Measurements from ENCODE around the gene TMEM52B.
A peak's percentile ranks its signal among the peaks of the same experiment; 100 is the strongest.
"Not testable (repeated sequence)": the region's sequence is repeated elsewhere in the genome, so short reads cannot be mapped to it uniquely, and the experiment has no call there.

TMEM52B gene

GRCh38 chr12:10171973-10172728, 6.7 kb upstream of the TMEM52B start, which contains the start of gene OLR1:
TSS of gene OLR1 (minus strand) at chr12:10172132. CDS start at chr12:10172077, 55 bp downstream.
- no peak for DNase-seq

DNA sequence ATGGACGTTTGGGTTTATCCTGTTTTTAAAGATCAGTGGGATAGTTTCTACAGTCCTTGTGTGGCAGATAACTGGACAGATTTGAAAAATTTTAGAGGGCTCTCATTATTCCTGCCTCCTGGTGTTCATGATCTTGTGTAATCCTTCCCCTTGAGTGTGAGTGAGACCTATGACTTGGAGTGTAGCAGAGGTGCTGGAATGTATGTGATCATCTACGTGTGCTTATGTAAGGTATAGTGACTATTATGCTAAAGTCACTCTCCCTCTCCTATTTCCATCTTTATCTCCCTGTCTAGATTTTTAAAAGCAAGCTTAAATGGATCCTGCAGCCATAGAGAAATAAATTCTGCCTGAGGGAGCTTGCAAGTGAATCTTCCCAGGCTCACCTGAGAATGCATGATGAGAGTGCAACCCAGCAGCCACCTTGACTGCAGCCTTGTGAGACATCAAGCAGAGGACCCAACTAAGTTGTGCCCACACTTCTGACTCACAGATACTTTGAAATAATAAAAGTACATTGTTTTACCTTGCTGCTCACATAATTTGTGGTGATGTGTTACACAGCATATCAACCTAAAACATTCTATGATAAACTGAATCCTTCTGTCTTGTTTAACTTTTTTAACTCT, 3.7 kb upstream of the TMEM52B start:
- no peak for DNase-seq

DNA sequence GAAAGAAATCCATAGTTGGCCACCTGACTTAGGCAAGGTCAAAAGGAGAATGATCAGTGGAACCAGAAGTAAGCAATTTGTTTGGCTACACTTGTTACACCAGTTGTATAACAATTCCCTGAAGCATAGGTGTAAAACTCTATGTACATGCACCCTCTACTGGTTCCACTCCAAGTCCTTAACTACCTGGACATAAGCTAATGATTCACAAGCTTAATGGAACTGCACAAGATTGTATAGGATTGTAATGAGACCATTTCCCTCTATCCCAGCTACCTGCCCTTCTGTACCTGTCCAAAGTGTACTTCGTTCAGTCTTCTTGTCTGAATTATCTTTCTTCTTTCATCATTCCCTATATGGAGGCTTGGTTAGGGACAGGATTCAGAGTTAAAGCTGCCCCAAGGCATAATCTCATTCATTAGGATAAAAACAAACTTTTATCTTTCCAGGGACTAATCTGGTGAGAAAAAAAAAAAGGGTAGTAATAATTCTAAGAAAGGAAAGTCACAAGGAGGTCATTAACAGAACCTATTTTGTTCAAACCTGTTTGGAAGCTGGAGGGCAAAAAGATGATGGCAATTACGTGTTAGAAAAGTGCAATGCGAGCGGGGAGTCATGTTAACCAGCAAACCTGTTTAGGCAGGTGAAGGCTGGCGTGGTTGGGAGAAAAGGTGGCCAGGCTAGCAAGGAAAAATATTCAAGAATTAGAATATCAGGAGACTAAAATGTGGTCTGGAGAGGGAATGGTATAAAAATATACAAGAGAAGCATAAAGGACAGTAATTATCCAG, 2.8 kb upstream of the TMEM52B start:
- no peak for DNase-seq

DNA sequence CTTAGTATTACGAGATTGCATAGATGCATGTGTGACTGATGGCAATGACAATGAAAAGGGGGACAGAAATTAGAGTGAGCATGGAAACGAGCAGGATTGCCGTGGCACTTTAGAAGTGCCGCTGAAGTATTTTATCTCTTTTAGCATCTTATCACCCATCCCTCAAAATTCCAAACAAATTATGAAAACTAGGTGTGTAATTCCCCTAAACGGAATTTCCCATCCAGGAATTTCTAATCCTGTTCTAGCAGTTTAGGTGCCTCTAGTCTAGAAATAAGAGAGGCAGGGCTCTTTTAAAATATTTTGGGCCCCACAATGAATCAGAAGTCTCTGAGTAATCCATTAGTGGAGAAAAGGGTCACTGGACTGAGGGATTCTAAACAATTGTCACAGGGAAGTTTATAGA, 947 bp downstream of the TMEM52B start:
- DNase-seq: no peak

DNA sequence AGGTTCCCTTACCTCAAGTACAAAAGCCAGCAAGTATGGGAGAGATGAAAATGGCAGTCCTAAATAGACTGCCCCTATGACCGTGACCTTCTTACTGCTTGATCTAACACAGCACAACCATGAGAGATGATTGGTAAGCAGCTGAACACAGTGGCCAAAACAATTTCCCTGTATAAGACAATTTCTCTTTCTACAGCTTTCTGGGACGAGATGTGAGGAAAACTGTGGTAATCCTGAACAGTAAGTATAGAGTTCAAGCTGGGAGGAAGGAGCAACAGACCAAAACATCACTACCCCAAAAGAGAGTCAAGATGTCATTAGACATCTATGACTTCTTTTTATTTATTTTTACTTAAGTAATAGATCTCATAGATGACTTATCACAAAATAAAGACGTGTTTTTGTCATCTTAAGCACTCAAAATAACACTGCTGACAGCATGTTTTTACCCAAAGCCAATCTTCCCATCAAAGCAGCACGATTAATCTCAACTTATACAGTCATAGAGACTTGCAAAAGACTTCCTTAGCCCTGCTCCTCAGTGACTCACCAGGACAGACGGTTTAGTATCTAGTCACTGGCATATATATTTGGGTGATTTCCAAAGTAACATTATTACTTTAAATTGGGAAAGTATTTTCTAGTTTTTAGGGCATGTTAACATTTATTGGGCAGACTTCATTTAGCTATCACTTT, 3.7 kb downstream of the TMEM52B start:
- peak; percentile 4 for DNase-seq

GRCh38 chr12:10184261-10184843, 5.5 kb downstream of the TMEM52B start:
- DNase-seq: no peak

DNA sequence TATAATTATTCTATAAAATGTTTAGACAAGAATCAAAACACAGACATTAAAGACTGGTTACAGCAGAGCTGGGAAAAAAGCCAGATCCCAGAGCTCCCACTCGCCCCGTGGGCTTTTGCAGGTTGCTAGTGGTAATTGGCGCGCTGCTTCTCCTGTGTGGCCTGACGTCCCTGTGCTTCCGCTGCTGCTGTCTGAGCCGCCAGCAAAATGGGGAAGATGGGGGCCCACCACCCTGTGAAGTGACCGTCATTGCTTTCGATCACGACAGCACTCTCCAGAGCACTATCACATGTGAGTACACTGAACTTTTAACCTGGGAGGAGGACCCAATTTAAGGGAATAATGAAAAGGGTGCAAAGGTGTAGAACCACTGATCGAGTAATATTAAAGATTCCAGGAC, 7.5 kb downstream of the TMEM52B start:
- DNase-seq: no peak

DNA sequence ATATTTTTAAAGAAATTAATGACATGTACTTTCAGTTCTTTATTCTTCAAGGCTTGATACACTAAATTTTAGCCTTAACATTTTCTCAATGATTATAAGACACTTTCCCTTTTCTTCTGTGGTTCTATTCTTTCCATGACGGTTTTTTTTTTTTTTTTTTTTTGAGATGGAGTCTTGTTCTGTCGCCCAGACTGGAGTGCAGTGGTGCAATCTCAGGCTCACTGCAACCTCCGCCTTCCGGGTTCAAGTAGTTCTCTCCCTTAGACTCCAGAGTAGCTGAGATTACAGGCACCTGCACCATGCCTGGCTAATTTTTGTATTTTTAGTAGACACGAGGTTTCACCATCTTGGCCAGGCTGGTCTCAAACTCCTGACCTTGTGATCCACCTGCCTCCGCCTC, 8.1 kb downstream of the TMEM52B start:
- not testable (repeated sequence) for DNase-seq

- no peak for DNase-seq
Observed at GRCh38 chr12:10189653-10190052, 10.8 kb downstream of the TMEM52B start.

GRCh38 chr12:10190558-10191388, 11.9 kb downstream of the TMEM52B start:
- peak; percentile 49 for DNase-seq

- no peak for DNase-seq
Observed at GRCh38 chr12:10191865-10192264, 13.0 kb downstream of the TMEM52B start.

DNA sequence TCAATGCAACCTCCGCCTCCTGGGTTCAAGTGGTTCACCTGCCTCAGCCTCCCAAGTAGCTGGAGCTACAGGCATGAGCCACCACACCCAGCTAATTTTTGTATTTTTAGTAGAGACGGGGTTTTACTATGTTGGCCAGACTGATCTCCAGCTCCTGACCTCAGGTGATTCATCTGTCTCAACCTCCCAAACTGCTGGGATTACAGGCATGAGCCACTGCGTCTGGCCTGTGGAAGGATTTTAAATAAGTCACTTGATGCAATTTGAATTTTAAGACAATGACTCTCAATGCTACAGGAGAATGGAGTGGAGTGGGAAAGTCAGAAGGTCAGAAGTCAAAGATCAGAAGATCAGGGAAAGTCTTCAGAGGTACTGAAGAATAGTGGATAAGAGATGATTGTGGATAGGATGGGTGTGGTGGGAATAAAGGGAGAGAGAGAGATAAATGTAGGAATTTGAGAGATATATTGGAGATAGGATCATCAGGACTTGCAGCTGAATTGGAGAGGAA, 15.4 kb downstream of the TMEM52B start:
- no peak for DNase-seq

GRCh38 chr12:10196210-10196609, 17.4 kb downstream of the TMEM52B start:
- DNase-seq: no peak

GRCh38 chr12:10197879-10198278, 19.0 kb downstream of the TMEM52B start:
- DNase-seq: no peak

GRCh38 chr12:10204495-10204894, 25.7 kb downstream of the TMEM52B start:
- DNase-seq: not testable (repeated sequence)

- DNase-seq: no peak
Observed at GRCh38 chr12:10205220-10205807, 26.5 kb downstream of the TMEM52B start.

GRCh38 chr12:10207136-10207535, 28.3 kb downstream of the TMEM52B start:
- no peak for DNase-seq

- DNase-seq: no peak
Observed at GRCh38 chr12:10210225-10210624, 31.4 kb downstream of the TMEM52B start.

GRCh38 chr12:10211101-10211939, 32.5 kb downstream of the TMEM52B start:
- DNase-seq: no peak

All from stimulated activated CD4-positive, alpha-beta T cell treated with anti-CD3 and anti-CD28 coated beads, Interleukin-4, amount 100 ng/mL, for 24 hours (primary cell).